Measurements from ENCODE around the gene NIN. TPM values are rescaled to one million over a fixed set of nuclear protein-coding genes. Genes with fewer than 3 reads are reported as not detected.

The NIN gene
- total RNA-seq, 1 experiment from 2014 or later: 16.9 TPM

DNA sequence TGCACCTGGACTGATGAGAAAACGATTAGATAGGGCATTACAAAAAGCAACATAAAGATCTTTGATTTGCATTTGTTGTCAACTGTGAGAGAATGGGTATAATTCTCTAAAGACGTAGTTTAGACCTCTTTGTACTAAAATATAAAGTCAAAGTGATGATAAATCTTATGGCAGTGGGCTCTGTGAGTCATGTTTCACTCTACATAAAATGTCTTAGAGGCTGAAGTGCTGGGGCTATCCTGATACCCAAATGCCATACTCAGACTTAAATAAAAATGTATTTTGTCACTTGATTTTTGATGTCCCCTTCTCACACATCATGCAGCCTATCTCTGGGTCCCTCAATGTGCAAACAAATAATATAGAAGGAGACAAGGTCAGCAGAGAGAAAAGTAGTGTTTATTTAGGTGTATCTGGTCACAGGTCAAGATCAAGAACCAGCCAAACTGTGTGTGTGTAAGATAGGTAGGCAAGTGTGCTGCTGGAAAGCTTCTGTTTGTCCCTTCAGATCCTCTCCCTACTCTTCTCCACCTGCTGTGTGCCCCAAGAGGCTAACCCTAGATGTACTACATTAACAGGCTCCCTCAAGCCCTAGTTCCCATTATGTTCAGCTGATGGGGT is 7.0 kb upstream of the NIN start:
- peaks cover 16% of the 10 kb centered on the region for H3K27me3 Mint-ChIP-seq (ENCODE audit: insufficient read depth, unreplicated experiment)
- Histone ChIP-seq H3K4me1 (peaks cover 14% of the 10 kb centered on the region), H3K9me3 (no peaks in the 10 kb centered on the region), H3K4me3 (ENCODE audit: low read depth, low read length) (no peak overlapping the region), H3K36me3 (ENCODE audit: control insufficient read depth, insufficient read depth, low read length) (no peaks in the 10 kb centered on the region), H3K27me3 (replicated peaks; ENCODE audit: control insufficient read depth, insufficient read depth, low read length) (peaks cover 2% of the 10 kb centered on the region; the same call in 1 of the 2 replicates)
- no peak overlapping the region for H3K4me3 Mint-ChIP-seq (ENCODE audit: unreplicated experiment)
- ChIA-PET POLR2A (no interaction called here), CTCF (interaction anchor here (3.1 kb wide), 1 partner anchor 22 kb away, joined by 13 read pairs; no protein-coding TSS in a partner anchor)
- peaks cover 2% of the 10 kb centered on the region for H3K4me1 Mint-ChIP-seq (ENCODE audit: low read depth, unreplicated experiment)
- no peaks in the 10 kb centered on the region for H3K36me3 Mint-ChIP-seq (ENCODE audit: insufficient read depth, unreplicated experiment)
- no TSS peak for BruUV-seq (replicated peaks)
- no peaks in the 10 kb centered on the region for H3K9me3 Mint-ChIP-seq (ENCODE audit: unreplicated experiment)
- intact Hi-C loops (cut with micrococcal nuclease; ENCODE audit: unreplicated experiment): no loop called here
- DNase-seq: no peak
- TF ChIP-seq, protein P1, sequence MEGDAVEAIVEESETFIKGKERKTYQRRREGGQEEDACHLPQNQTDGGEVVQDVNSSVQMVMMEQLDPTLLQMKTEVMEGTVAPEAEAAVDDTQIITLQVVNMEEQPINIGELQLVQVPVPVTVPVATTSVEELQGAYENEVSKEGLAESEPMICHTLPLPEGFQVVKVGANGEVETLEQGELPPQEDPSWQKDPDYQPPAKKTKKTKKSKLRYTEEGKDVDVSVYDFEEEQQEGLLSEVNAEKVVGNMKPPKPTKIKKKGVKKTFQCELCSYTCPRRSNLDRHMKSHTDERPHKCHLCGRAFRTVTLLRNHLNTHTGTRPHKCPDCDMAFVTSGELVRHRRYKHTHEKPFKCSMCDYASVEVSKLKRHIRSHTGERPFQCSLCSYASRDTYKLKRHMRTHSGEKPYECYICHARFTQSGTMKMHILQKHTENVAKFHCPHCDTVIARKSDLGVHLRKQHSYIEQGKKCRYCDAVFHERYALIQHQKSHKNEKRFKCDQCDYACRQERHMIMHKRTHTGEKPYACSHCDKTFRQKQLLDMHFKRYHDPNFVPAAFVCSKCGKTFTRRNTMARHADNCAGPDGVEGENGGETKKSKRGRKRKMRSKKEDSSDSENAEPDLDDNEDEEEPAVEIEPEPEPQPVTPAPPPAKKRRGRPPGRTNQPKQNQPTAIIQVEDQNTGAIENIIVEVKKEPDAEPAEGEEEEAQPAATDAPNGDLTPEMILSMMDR (IDR thresholded peaks at IDR 0.05; ENCODE audit: insufficient read depth in 1 of 2, low read depth in 1 of 2, low read length in 1 of 2, severe bottlenecking in 1 of 2, unreplicated experiment in 1 of 2): no peak
- H3K27ac Mint-ChIP-seq (ENCODE audit: unreplicated experiment): no peak overlapping the region

DNA sequence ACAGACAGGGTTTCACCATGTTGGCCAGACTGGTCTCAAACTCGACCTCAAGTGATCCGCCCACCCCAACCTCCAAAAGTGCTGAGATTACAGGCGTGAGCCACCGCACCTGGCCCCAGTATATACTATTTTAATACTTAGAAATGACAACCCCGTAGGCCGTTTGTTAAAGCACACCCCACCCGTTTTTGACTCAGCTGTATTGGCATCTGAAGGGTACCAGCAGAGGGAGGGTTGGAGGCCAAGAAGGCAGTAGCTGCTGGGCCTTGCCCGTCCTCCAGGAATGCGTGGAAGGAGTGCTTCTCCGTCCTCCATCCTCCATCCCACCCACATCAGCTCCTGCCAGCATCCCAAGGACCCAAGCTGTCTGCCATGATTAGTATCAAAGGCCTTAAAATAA is 6.3 kb upstream of the NIN start:
- H3K9me3 Mint-ChIP-seq (ENCODE audit: unreplicated experiment): no peaks in the 10 kb centered on the region
- DNase-seq: no peak
- H3K4me3 Mint-ChIP-seq (ENCODE audit: unreplicated experiment): no peak overlapping the region
- TF ChIP-seq, protein P1 (IDR thresholded peaks at IDR 0.05; ENCODE audit: insufficient read depth in 1 of 2, low read depth in 1 of 2, low read length in 1 of 2, severe bottlenecking in 1 of 2, unreplicated experiment in 1 of 2): no peak
- H3K36me3 Mint-ChIP-seq (ENCODE audit: insufficient read depth, unreplicated experiment): no peaks in the 10 kb centered on the region
- ChIA-PET CTCF (no interaction called here), POLR2A (no interaction called here)
- no peaks in the 10 kb centered on the region for H3K9me3 ChIP-seq
- H3K27me3 ChIP-seq (replicated peaks; ENCODE audit: control insufficient read depth, insufficient read depth, low read length): peaks cover 3% of the 10 kb centered on the region; the same call in 1 of the 2 replicates
- H3K4me1 ChIP-seq: peaks cover 21% of the 10 kb centered on the region
- no TSS peak for BruUV-seq (replicated peaks)
- H3K27me3 Mint-ChIP-seq (ENCODE audit: insufficient read depth, unreplicated experiment): peaks cover 22% of the 10 kb centered on the region
- no peaks in the 10 kb centered on the region for H3K36me3 ChIP-seq (ENCODE audit: control insufficient read depth, insufficient read depth, low read length)
- H3K4me3 ChIP-seq (ENCODE audit: low read depth, low read length): no peak overlapping the region
- peaks cover 9% of the 10 kb centered on the region for H3K4me1 Mint-ChIP-seq (ENCODE audit: low read depth, unreplicated experiment)
- intact Hi-C loops (cut with micrococcal nuclease; ENCODE audit: unreplicated experiment): no loop called here
- H3K27ac Mint-ChIP-seq (ENCODE audit: unreplicated experiment): no peak overlapping the region

DNA sequence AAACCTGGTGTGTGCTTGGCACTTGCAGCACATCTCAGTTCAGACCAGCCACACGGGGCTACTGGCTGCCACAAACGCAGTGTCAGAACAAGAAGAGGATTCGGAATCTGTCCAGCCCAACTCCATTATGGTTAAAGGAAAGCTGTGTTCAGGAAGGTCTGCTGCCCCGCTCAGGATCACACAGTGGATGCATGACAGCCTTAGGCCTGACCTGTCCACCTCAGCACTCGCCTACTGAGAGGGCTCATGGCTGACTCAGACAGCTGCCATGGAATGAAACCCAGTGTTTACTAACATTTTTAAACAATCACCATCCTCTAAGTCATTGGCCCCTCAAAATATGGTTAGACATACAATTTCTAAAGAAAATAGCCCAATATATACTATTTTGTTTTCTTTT is 5.6 kb upstream of the NIN start:
- Histone ChIP-seq H3K4me3 (ENCODE audit: low read depth, low read length) (no peak overlapping the region), H3K36me3 (ENCODE audit: control insufficient read depth, insufficient read depth, low read length) (no peaks in the 10 kb centered on the region), H3K9me3 (no peaks in the 10 kb centered on the region), H3K27me3 (replicated peaks; ENCODE audit: control insufficient read depth, insufficient read depth, low read length) (peaks cover 5% of the 10 kb centered on the region; the same call in 1 of the 2 replicates), H3K4me1 (peaks cover 28% of the 10 kb centered on the region)
- no peak for DNase-seq
- no peak overlapping the region for H3K27ac Mint-ChIP-seq (ENCODE audit: unreplicated experiment)
- H3K9me3 Mint-ChIP-seq (ENCODE audit: unreplicated experiment): no peaks in the 10 kb centered on the region
- no peak overlapping the region for H3K4me3 Mint-ChIP-seq (ENCODE audit: unreplicated experiment)
- H3K36me3 Mint-ChIP-seq (ENCODE audit: insufficient read depth, unreplicated experiment): no peaks in the 10 kb centered on the region
- TF ChIP-seq, protein P1 (IDR thresholded peaks at IDR 0.05; ENCODE audit: insufficient read depth in 1 of 2, low read depth in 1 of 2, low read length in 1 of 2, severe bottlenecking in 1 of 2, unreplicated experiment in 1 of 2): no peak
- ChIA-PET POLR2A (no interaction called here), CTCF (no interaction called here)
- H3K4me1 Mint-ChIP-seq (ENCODE audit: low read depth, unreplicated experiment): peaks cover 17% of the 10 kb centered on the region
- H3K27me3 Mint-ChIP-seq (ENCODE audit: insufficient read depth, unreplicated experiment): peaks cover 26% of the 10 kb centered on the region
- BruUV-seq (replicated peaks): no TSS peak
- intact Hi-C loops (cut with micrococcal nuclease; ENCODE audit: unreplicated experiment): no loop called here
